SH-SY5Y (cell line): ENCODE results near the gene WDR35.

Experiments
- GATA2 ChIP-seq: IDR thresholded peaks from 2 replicates; pipeline ENCODE4 v1.6.1; 2011; ENCODE audit warnings: mild to moderate bottlenecking, low read depth, low read length
- GATA3 ChIP-seq: IDR thresholded peaks from 2 replicates; pipeline ENCODE4 v1.6.1; 2011; ENCODE audit warnings: low read depth, mild to moderate bottlenecking, low read length, moderate library complexity

DNA sequence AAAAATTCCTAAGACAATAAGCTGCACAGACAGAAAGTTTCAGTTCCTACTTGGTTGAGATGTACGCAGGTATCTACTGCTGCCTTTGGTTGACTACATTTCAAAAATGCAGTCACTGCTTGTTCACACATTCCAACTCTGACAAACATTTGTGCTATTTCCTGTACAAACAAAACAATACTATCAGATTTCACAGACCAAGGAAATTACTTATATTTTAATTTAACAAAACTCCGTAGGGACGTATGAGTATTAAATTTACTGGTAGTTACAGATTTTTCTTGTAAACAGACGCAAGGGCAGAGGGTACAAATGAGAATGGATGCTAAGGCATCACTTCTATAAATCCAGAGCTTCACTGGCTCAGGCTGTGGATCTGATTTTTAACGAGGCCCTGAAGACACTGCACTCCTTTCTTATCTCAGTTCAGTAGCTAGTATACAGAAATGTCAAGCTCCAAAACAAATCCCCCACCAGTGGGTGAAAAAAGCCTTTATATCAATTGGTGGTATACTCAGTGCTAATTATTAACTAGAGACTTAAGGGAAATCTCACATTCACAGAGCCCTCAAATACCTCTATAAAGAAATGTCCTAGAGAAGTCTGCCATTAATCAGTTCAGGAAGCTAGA lies 56.4 kb downstream of the WDR35 start:
- TF ChIP-seq GATA2, result no peak
- TF ChIP-seq GATA3, result no peak
